ENCODE results near the gene KLHL36.

Gene KLHL36

DNA sequence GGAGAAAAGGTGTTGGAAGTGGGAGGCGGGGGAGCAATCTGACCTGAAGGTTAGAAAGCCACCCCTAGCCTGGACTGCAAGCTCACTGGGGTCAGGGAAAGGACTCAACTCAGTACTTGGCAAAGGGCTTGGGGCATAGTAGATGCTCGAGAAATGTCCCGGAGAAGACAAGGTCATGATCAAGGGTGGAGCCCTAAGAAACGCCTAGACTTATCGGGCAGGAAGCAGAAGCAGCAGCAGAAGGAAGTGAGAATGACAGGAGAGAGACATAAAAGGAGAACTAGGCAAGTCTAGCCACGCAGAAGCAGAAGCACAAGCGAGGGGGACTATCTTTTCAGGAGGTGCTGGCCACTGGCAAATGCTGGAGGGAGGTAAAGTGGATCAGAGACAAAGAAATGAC, 40.6 kb upstream of the KLHL36 start:
- peaks cover 82% of the 10 kb centered on the region for H3K36me3 ChIP-seq (ENCODE audit: control insufficient read depth, insufficient read depth, low read length)
- no peak overlapping the region for H3K4me3 ChIP-seq (ENCODE audit: extremely low read depth, insufficient read depth, low read length, poor library complexity, severe bottlenecking)
- H3K27ac ChIP-seq (ENCODE audit: low read depth, low read length, severe bottlenecking), result no peak overlapping the region
- H3K4me1 ChIP-seq (ENCODE audit: control insufficient read depth, insufficient read depth, low read length, poor library complexity, severe bottlenecking), result peaks cover 19% of the 10 kb centered on the region
- peaks cover 16% of the 10 kb centered on the region for H3K9me3 ChIP-seq (ENCODE audit: control insufficient read depth, low read length)
- WGBS, 2 experiments (ENCODE audit: insufficient coverage in 2 of 2), result 92 to 94% methylated on average over 7 of the region's 7 CpGs

DNA sequence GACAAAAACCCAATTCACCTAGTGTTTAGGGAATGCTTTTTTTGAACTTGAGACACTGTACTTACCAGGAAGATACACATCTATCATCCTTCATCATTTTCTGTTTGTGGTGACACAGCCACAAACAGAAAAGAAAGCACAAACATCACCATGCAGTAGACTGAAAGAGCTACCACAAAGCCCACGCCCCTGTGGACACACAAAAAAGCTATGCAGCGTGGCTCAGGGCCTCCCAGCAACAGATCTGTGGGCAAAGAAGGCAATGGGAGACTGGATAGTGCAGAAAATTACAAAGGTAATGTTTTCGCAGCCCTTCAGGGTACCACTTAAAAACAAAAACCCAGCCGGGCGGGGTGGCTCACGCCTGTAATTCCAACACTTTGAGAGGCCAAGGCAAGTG, 40.0 kb upstream of the KLHL36 start:
- peaks cover 13% of the 10 kb centered on the region for H3K4me1 ChIP-seq (ENCODE audit: control insufficient read depth, insufficient read depth, low read length, poor library complexity, severe bottlenecking)
- peaks cover 16% of the 10 kb centered on the region for H3K9me3 ChIP-seq (ENCODE audit: control insufficient read depth, low read length)
- peaks cover 80% of the 10 kb centered on the region for H3K36me3 ChIP-seq (ENCODE audit: control insufficient read depth, insufficient read depth, low read length)
- H3K4me3 ChIP-seq (ENCODE audit: extremely low read depth, insufficient read depth, low read length, poor library complexity, severe bottlenecking), result no peak overlapping the region
- 90 to 91% methylated on average over 4 to 5 of the region's 6 CpGs for WGBS, 2 experiments (ENCODE audit: insufficient coverage in 2 of 2)
- no peak overlapping the region for H3K27ac ChIP-seq (ENCODE audit: low read depth, low read length, severe bottlenecking)

DNA sequence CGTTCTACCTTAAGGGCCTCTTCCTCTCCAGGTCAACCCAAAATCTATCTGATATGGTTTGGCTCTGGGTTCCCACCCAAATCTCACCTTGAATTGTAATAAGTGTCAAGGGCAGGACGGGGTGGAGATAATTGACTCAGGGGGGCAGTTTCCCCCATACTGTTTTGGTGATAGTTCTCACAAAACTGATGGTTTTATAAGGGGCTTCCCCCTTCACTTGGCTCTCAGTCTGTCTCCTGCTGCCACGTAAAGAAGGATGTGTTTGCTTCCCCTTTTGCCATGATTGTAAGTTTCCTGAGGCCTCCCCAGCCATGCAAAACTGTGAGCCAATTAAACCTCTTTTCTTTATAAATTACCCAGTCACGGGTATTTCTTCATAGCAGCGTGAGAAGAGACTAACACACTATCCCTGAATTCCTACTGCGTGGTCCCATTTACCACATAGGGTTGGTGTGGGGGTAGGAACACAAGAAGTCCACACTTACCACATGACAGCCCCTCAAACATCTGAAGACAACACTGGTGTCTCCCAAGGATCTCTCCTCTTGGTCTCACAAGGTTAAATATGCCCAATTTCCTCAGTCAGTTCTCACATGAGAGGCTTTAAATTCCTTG, 38.6 kb upstream of the KLHL36 start:
- no peak overlapping the region for H3K4me3 ChIP-seq (ENCODE audit: extremely low read depth, insufficient read depth, low read length, poor library complexity, severe bottlenecking)
- peaks cover 93% of the 10 kb centered on the region for H3K36me3 ChIP-seq (ENCODE audit: control insufficient read depth, insufficient read depth, low read length)
- peaks cover 16% of the 10 kb centered on the region for H3K9me3 ChIP-seq (ENCODE audit: control insufficient read depth, low read length)
- H3K4me1 ChIP-seq (ENCODE audit: control insufficient read depth, insufficient read depth, low read length, poor library complexity, severe bottlenecking), result peaks cover 14% of the 10 kb centered on the region
- H3K27ac ChIP-seq (ENCODE audit: low read depth, low read length, severe bottlenecking), result no peak overlapping the region
- 100% methylated on average over 1 to 2 of the region's 6 CpGs for WGBS, 2 experiments (ENCODE audit: insufficient coverage in 2 of 2)

DNA sequence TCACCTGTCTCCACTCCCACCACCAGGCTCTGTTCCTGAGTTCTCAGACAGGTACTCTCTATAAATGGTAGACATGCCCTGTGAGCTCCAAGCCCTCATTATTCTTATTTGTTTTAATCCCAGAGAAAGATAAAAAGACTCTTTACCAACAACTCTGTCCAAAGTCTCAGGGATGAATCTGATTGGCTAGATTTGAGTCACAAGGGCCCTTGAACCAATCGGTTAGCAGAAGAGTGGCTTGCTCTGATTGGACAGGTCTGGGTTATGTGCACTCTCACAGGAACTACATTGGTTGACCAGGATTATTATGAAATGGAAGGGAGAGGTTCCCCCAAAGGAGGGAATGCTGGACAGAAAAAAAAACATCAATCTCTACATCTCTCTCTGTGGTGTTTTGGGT, 37.9 kb upstream of the KLHL36 start:
- 100% methylated on average over 1 of the region's 1 CpG; no CpG with 5 or more reads in 1 of the 2 experiments for WGBS, 2 experiments (ENCODE audit: insufficient coverage in 2 of 2)
- Histone ChIP-seq H3K4me3 (ENCODE audit: extremely low read depth, insufficient read depth, low read length, poor library complexity, severe bottlenecking) (no peak overlapping the region), H3K4me1 (ENCODE audit: control insufficient read depth, insufficient read depth, low read length, poor library complexity, severe bottlenecking) (peaks cover 16% of the 10 kb centered on the region), H3K36me3 (ENCODE audit: control insufficient read depth, insufficient read depth, low read length) (peaks cover 94% of the 10 kb centered on the region), H3K27ac (ENCODE audit: low read depth, low read length, severe bottlenecking) (no peak overlapping the region), H3K9me3 (ENCODE audit: control insufficient read depth, low read length) (peaks cover 14% of the 10 kb centered on the region)

DNA sequence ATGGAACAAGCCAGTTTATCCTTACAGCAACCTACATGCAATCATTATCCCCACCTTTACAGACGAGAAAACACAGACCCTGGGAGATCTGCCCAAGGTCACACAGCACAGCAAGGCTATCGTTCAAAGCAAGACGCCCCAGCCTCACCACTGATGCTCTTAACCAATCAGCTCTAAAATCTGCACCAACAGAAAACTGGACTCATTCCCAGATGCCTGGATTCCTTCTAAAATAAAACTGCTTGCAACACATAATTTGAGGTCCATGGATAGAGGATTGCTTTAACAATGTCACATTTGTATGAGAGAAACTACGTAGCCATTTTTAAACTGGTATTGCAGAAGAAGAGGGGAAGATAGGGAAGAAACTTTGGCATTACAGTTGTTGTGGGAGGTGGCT, 37.3 kb upstream of the KLHL36 start:
- Histone ChIP-seq H3K27ac (ENCODE audit: low read depth, low read length, severe bottlenecking) (no peak overlapping the region), H3K4me3 (ENCODE audit: extremely low read depth, insufficient read depth, low read length, poor library complexity, severe bottlenecking) (no peak overlapping the region), H3K36me3 (ENCODE audit: control insufficient read depth, insufficient read depth, low read length) (peaks cover 94% of the 10 kb centered on the region), H3K4me1 (ENCODE audit: control insufficient read depth, insufficient read depth, low read length, poor library complexity, severe bottlenecking) (peaks cover 23% of the 10 kb centered on the region), H3K9me3 (ENCODE audit: control insufficient read depth, low read length) (peaks cover 7% of the 10 kb centered on the region)
- 87 to 100% methylated on average over 3 to 4 of the region's 4 CpGs for WGBS, 2 experiments (ENCODE audit: insufficient coverage in 2 of 2)

DNA sequence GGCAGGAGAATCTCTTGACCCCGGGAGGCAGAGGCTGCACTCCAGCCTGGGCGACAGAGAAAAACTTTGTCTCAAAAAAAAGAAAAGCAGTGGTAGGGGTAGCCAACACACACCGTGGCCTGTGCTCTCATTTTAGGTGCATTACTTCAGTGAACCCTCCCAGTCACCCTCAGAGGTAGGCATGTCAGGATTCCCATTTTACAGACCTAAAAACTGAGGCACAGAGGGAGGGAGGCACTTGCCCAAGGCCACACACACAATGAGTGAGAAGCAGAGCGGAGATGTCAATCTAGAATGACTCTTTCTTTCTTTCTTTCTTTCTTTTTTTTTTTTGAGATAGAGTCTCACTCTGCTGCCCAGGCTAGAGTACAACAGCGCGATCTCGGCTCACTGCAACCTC, 35.6 kb upstream of the KLHL36 start:
- 94 to 96% methylated on average over 4 to 5 of the region's 7 CpGs for WGBS, 2 experiments (ENCODE audit: insufficient coverage in 2 of 2)

DNA sequence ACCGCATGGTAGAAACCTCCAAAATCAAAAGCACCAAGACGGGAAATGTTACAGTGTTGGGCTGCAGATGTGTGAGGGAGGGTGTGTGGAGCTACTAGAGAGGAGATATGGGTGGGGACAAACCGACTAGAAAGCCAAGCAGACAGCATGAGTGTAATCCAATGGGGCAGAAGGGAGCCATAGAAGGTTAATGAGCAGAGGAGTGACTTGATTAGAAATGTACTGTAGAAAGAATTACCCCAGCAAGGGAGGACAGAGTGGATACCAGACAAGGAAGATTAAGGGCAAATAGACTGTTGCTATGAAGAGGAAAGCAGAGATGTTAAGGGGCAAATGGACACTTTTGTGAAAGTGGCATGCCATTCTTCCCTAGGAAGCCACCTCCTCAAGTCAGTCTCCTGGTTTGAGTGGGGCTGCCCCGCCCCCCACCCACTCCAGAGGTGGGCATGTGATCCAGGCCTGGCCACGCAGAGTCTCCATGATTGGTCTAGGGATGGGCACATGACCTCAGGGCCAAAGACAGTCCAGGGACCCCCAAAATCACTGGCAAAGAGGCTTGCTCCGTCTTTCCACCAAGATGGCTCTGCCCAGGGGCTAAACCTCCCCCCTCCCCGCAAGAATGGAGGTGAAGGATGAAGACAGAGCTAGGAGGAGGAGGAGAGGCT, 34.8 kb upstream of the KLHL36 start:
- Histone ChIP-seq H3K9me3 (ENCODE audit: control insufficient read depth, low read length) (no peaks in the 10 kb centered on the region), H3K4me3 (ENCODE audit: extremely low read depth, insufficient read depth, low read length, poor library complexity, severe bottlenecking) (no peak overlapping the region), H3K4me1 (ENCODE audit: control insufficient read depth, insufficient read depth, low read length, poor library complexity, severe bottlenecking) (peaks cover 23% of the 10 kb centered on the region), H3K27ac (ENCODE audit: low read depth, low read length, severe bottlenecking) (no peak overlapping the region), H3K36me3 (ENCODE audit: control insufficient read depth, insufficient read depth, low read length) (peaks cover 72% of the 10 kb centered on the region)
- 92 to 95% methylated on average over 3 to 5 of the region's 7 CpGs for WGBS, 2 experiments (ENCODE audit: insufficient coverage in 2 of 2)

More for the DNA sequence above, 35.6 kb upstream of the KLHL36 start:
- Histone ChIP-seq H3K4me3 (ENCODE audit: extremely low read depth, insufficient read depth, low read length, poor library complexity, severe bottlenecking) (no peak overlapping the region), H3K27ac (ENCODE audit: low read depth, low read length, severe bottlenecking) (no peak overlapping the region), H3K36me3 (ENCODE audit: control insufficient read depth, insufficient read depth, low read length) (peaks cover 79% of the 10 kb centered on the region), H3K9me3 (ENCODE audit: control insufficient read depth, low read length) (no peaks in the 10 kb centered on the region), H3K4me1 (ENCODE audit: control insufficient read depth, insufficient read depth, low read length, poor library complexity, severe bottlenecking) (peaks cover 23% of the 10 kb centered on the region)

DNA sequence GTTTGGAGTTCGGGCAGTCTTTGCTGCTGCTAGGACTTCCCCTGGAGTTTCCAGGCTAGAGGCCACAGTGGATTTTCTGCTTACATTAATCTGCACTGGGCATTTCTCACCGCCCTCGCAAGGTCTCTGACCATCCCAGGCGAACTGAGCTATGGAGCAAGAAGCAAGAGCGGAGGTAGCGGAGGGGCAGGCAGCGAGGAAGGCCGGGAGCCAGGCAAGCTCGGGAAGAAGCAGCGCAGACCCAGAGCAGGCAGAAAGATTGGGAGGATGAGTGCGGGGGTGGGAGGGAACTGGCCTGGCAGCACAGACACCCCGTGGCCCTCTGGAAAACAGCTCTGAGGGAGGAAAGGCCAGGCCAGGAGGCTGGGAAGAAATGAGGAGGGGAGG, 34.2 kb upstream of the KLHL36 start:
- Histone ChIP-seq H3K36me3 (ENCODE audit: control insufficient read depth, insufficient read depth, low read length) (peaks cover 67% of the 10 kb centered on the region), H3K9me3 (ENCODE audit: control insufficient read depth, low read length) (no peaks in the 10 kb centered on the region), H3K27ac (ENCODE audit: low read depth, low read length, severe bottlenecking) (peak overlapping the region; percentile 36), H3K4me1 (ENCODE audit: control insufficient read depth, insufficient read depth, low read length, poor library complexity, severe bottlenecking) (peaks cover 25% of the 10 kb centered on the region), H3K4me3 (ENCODE audit: extremely low read depth, insufficient read depth, low read length, poor library complexity, severe bottlenecking) (no peak overlapping the region)
- 80 to 82% methylated on average over 11 to 12 of the region's 12 CpGs for WGBS, 2 experiments (ENCODE audit: insufficient coverage in 2 of 2)

DNA sequence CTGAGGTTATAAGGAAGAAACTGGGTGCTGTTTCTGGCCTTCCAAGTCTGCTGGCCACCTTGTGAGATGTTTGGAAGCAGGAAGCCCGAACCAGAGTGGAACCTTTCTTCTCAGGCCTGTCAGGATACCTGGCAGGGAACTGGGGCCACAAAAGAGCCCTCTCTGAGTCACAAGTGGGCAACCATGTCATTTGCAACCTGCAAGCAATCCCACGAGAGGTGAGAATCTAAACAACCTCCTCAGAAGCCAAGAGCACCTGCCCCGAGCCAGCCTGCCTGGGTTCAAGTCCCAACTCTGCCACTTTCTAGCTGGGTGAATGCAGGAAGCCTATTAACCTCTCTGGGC, 33.7 kb upstream of the KLHL36 start:
- peaks cover 61% of the 10 kb centered on the region for H3K36me3 ChIP-seq (ENCODE audit: control insufficient read depth, insufficient read depth, low read length)

DNA sequence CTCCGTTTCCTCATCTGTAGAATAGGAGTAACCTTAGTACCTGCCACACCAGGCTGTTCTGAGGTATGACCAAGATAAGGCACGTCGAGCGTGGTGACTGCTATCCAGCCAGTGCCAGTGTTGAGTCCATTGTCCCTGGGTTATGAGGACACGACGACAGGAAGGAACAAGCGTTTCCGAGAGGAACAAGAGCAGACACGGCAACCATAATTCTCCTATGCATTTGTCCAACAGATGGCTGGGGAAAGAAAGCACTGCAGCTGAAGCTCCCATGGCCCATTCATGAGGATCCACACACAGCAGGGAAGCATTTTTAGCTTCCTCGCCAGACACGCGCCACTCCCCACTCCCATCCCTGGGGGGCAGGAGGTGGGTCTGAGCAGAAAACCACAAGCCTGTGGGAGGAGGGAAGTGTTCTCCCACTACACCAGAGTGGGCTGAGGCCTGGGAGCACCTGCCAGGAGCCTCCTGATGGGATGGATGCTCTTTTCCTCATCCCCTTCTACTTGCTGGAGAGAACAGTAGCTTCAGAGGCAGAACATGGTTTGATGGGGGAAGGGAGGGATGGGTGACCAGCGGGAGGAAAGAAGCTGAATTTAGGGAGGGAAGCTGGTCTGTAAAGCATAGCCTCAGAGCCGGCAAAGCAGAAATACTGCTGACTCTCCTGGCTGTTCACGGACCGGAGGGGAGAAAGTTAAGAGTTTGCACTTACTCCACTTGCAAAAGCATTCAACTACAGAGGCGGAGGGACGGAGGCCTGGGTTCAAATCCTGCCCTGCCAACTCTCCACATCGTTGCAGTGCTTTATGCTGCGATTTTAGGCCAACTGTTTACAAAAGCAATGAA, 33.1 kb upstream of the KLHL36 start:
- H3K36me3 ChIP-seq (ENCODE audit: control insufficient read depth, insufficient read depth, low read length), result peaks cover 55% of the 10 kb centered on the region
- H3K9me3 ChIP-seq (ENCODE audit: control insufficient read depth, low read length), result no peaks in the 10 kb centered on the region
- no peak overlapping the region for H3K27ac ChIP-seq (ENCODE audit: low read depth, low read length, severe bottlenecking)
- peaks cover 30% of the 10 kb centered on the region for H3K4me1 ChIP-seq (ENCODE audit: control insufficient read depth, insufficient read depth, low read length, poor library complexity, severe bottlenecking)
- 86 to 87% methylated on average over 15 to 16 of the region's 20 CpGs for WGBS, 2 experiments (ENCODE audit: insufficient coverage in 2 of 2)
- H3K4me3 ChIP-seq (ENCODE audit: extremely low read depth, insufficient read depth, low read length, poor library complexity, severe bottlenecking), result peak overlapping the region; percentile 81

More for the DNA sequence above, 33.7 kb upstream of the KLHL36 start:
- Histone ChIP-seq H3K9me3 (ENCODE audit: control insufficient read depth, low read length) (no peaks in the 10 kb centered on the region), H3K4me1 (ENCODE audit: control insufficient read depth, insufficient read depth, low read length, poor library complexity, severe bottlenecking) (peaks cover 30% of the 10 kb centered on the region), H3K4me3 (ENCODE audit: extremely low read depth, insufficient read depth, low read length, poor library complexity, severe bottlenecking) (no peak overlapping the region), H3K27ac (ENCODE audit: low read depth, low read length, severe bottlenecking) (peak overlapping the region; percentile 36)
- whole genome bisulfite sequencing, 2 experiments (ENCODE audit: insufficient coverage in 2 of 2), result 82 to 94% methylated on average over 3 of the region's 3 CpGs
